AG09309 (cell line): ENCODE results near the gene C20orf144.
"Not testable (repeated sequence)": the region's sequence is repeated elsewhere in the genome, so short reads cannot be mapped to it uniquely, and the experiment has no call there.

Experiments used
- DNase-seq: peaks from one replicate; pipeline ENCODE4 v3.0.0-alpha.2; 2010; ENCODE audit warnings: low read depth
- H3K4me3 ChIP-seq: 2 replicates; pipeline ENCODE4 v1.5.1; 2011; ENCODE audit warnings: mild to moderate bottlenecking, low read depth, low read length, moderate library complexity; ENCODE audit not compliant: control insufficient read depth
- TF ChIP-seq, protein P1 (sequence below): IDR thresholded peaks from 2 replicates; pipeline ENCODE4 v1.5.1; 2011; ENCODE audit warnings: mild to moderate bottlenecking, low read depth, low read length, inconsistent platforms; ENCODE audit not compliant: insufficient read depth, control insufficient read depth; ENCODE audit errors: missing control alignments

The C20orf144 gene

DNA sequence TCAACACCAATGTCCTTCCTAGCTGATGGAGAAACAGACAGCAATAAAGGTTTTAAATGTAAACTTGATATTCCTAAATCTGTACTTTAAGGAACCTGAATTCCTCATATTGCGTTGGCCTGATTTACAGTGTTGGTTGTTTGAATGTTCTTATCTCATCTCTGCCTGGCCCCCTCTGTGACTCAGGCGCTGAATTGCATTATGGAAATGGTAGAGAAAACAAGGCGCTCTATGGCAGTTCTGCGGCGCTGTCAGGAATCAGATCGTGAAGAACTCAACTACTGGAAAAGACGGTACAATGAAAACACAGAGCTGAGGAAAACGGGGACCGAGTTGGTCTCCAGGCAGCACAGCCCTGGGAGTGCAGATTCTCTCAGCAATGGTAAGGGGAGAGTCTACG is 32.6 kb upstream of the C20orf144 start:
- H3K4me3 ChIP-seq, result no peak overlapping the region
- no peak for DNase-seq
- TF ChIP-seq, protein P1, sequence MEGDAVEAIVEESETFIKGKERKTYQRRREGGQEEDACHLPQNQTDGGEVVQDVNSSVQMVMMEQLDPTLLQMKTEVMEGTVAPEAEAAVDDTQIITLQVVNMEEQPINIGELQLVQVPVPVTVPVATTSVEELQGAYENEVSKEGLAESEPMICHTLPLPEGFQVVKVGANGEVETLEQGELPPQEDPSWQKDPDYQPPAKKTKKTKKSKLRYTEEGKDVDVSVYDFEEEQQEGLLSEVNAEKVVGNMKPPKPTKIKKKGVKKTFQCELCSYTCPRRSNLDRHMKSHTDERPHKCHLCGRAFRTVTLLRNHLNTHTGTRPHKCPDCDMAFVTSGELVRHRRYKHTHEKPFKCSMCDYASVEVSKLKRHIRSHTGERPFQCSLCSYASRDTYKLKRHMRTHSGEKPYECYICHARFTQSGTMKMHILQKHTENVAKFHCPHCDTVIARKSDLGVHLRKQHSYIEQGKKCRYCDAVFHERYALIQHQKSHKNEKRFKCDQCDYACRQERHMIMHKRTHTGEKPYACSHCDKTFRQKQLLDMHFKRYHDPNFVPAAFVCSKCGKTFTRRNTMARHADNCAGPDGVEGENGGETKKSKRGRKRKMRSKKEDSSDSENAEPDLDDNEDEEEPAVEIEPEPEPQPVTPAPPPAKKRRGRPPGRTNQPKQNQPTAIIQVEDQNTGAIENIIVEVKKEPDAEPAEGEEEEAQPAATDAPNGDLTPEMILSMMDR, result no peak

DNA sequence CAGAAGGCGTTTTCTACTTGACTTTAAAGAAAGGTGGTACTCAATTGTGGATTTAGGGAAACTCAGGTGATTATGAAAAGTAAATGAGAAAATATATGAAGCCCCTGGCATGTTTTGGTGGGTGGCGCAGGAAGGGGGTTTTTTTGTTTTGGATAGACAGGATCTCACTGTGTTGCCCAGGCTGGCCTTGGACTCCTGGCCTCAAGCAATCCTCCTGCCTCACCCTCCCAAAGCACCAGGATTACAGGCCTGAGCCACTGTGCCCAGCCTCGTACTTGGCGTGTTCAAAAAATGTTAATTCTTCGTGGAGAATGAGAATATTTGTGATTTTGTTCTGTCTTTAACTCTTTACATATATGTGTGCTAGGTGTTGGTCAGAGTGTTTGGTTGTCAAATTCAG is 32.1 kb upstream of the C20orf144 start:
- DNase-seq, result no peak
- no peak overlapping the region for H3K4me3 ChIP-seq
- TF ChIP-seq, protein P1, result no peak

DNA sequence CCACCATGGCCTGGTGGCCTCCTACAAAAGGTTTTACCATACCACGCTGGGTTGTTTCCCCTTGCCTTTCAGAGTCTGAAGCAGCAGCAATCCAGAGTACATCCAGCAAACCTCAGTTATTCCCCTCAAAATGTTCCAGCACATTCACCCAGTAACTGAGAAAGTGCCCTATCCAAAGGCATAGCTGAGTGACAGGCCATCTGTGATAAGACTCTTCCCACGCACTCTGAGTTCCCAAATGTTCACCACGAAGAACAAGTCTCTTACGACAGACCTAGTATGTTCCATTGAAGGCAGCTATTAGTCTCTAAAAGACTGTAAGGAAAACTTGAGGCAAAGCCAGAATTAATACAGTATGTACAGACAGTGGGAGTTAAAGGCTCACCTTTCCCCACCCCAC is 31.6 kb upstream of the C20orf144 start:
- TF ChIP-seq, protein P1, result no peak
- DNase-seq, result no peak
- no peak overlapping the region for H3K4me3 ChIP-seq

DNA sequence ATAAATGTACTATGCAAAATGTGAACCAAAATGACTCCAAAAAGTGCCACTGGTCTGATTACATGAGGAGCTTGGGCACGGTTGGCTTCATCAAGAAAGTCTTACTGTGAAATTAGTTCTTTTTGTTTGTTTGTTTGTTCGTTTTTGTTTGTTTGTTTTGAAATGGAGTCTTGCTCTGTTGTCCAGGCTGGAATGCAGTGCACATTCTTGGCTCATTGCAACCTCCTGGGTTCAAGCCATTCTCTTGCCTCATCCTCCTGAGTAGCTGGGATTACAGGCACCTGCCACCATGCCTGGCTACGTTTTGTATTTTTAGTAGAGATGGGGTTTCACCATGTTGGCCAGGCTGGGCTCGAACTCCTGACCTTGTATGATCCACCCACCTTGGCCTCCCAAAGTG is 30.2 kb upstream of the C20orf144 start:
- H3K4me3 ChIP-seq, DNase-seq: not testable (repeated sequence)

DNA sequence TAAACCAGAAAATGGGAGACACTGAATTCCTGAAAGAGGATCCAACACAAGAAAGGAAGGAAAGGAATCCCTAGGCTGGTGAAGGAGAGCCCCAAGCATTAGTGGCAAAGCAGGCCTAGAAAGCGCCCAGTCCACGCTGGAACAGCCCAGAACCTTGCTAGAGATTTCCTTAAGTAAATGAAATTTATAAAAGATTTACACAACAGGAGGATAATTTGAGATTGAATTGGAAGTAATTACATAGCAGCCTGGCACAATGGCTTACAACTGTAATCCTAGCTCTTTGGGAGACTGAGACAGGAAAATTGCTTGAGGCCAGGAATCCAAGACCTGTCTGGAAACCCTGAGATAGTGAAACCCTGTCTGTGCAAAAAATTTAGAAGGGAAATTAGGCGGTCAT is 26.8 kb upstream of the C20orf144 start:
- no peak overlapping the region for H3K4me3 ChIP-seq
- TF ChIP-seq, protein P1, result no peak
- DNase-seq, result no peak

DNA sequence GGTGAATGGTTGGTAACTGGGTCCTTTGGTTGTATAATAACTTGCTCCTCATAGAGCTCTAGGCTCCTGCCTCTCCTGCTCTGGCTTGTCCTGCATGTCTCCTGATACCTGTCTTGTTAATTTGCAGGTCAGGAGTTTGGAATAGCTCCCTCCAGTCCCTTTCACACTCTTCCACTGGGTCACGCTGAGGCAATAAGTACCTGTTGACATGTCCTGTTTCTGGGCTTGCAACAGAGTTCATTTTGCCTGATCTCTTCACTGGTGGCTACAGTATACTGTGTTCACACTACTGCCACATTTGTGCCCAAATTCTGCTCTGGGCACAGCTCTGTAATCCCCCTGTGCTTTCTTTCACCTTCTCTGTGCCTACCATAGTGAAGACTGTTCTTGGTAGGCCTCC is 25.4 kb upstream of the C20orf144 start:
- H3K4me3 ChIP-seq, result no peak overlapping the region
- TF ChIP-seq, protein P1, result no peak
- no peak for DNase-seq

DNA sequence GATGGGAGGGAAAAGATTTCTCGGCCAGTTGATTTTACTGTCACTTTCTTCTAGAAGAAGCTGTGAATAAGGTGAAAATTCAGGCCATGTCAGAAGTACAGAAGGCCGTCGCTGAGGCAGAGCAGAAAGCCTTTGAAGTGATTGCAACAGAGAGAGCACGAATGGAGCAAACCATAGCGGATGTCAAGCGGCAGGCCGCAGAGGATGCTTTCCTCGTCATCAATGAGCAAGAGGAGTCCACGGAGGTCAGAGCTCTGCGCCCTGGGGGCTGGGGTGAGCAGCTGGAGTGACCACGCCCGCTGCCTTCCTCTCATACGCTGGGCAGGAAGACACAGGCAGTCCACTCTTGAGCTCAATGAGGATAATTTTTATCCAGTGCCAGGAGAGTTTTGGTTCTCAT is 21.8 kb upstream of the C20orf144 start:
- DNase-seq, result no peak
- TF ChIP-seq, protein P1, result no peak
- H3K4me3 ChIP-seq, result no peak overlapping the region
